ENCODE data around the gene ASTN2.

The ASTN2 gene

GRCh38 chr9:117160254-117160653 lies 254.6 kb downstream of the ASTN2 start:
- no peak for DNase-seq (ENCODE audit: low spot score)

GRCh38 chr9:117156771-117157535 lies 257.9 kb downstream of the ASTN2 start:
- DNase-seq (ENCODE audit: low spot score), result no peak

GRCh38 chr9:117156144-117156688 lies 258.6 kb downstream of the ASTN2 start:
- no peak for DNase-seq (ENCODE audit: low spot score)

GRCh38 chr9:117153021-117153420 lies 261.8 kb downstream of the ASTN2 start:
- DNase-seq (ENCODE audit: low spot score), result no peak

- no peak for DNase-seq (ENCODE audit: low spot score)
Measured at GRCh38 chr9:117151716-117152115, 263.1 kb downstream of the ASTN2 start.

- no peak for DNase-seq (ENCODE audit: low spot score)
Measured at GRCh38 chr9:117149996-117150395, 264.9 kb downstream of the ASTN2 start.

GRCh38 chr9:117145811-117146490 lies 268.9 kb downstream of the ASTN2 start:
- no peak for DNase-seq (ENCODE audit: low spot score)

- no peak for DNase-seq (ENCODE audit: low spot score)
Measured at GRCh38 chr9:117145081-117145480, 269.8 kb downstream of the ASTN2 start.

GRCh38 chr9:117138231-117138630 lies 276.6 kb downstream of the ASTN2 start:
- DNase-seq (ENCODE audit: low spot score), result no peak

- DNase-seq (ENCODE audit: low spot score), result no peak
Measured at GRCh38 chr9:117136461-117136860, 278.4 kb downstream of the ASTN2 start.

GRCh38 chr9:117135501-117136098 lies 279.3 kb downstream of the ASTN2 start:
- DNase-seq (ENCODE audit: low spot score), result no peak

GRCh38 chr9:117134826-117135500 lies 279.9 kb downstream of the ASTN2 start:
- no peak for DNase-seq (ENCODE audit: low spot score)

GRCh38 chr9:117126871-117127270 lies 288.0 kb downstream of the ASTN2 start:
- DNase-seq (ENCODE audit: low spot score), result no peak

- no peak for DNase-seq (ENCODE audit: low spot score)
Measured at GRCh38 chr9:117125531-117125930, 289.3 kb downstream of the ASTN2 start.

- no peak for DNase-seq (ENCODE audit: low spot score)
Measured at GRCh38 chr9:117123729-117124128, 291.1 kb downstream of the ASTN2 start.

GRCh38 chr9:117122953-117123352 lies 291.9 kb downstream of the ASTN2 start:
- no peak for DNase-seq (ENCODE audit: low spot score)

GRCh38 chr9:117122102-117122501 lies 292.8 kb downstream of the ASTN2 start:
- no peak for DNase-seq (ENCODE audit: low spot score)

GRCh38 chr9:117121316-117121715 lies 293.5 kb downstream of the ASTN2 start:
- DNase-seq (ENCODE audit: low spot score), result no peak

- DNase-seq (ENCODE audit: low spot score), result no peak
Measured at GRCh38 chr9:117120061-117120460, 294.8 kb downstream of the ASTN2 start.

GRCh38 chr9:117116084-117116483 lies 298.8 kb downstream of the ASTN2 start:
- DNase-seq (ENCODE audit: low spot score), result no peak

GRCh38 chr9:117114768-117115167 lies 300.1 kb downstream of the ASTN2 start:
- no peak for DNase-seq (ENCODE audit: low spot score)

GRCh38 chr9:117104716-117105495 lies 310.0 kb downstream of the ASTN2 start:
- DNase-seq (ENCODE audit: low spot score), result no peak
